ENCODE measurements around the gene HTR7. TPM values are rescaled to one million over a fixed set of nuclear protein-coding genes. Genes with fewer than 3 reads are reported as not detected.
A peak's percentile ranks its signal among the peaks of the same experiment; 100 is the strongest.

The HTR7 gene
- total and polyA plus RNA-seq, 9 of the 15 experiments (the other 6 are each of a cell fraction or from before 2014, with no cell fraction given): 0.07 to 0.33 (median 0.18) TPM

DNA sequence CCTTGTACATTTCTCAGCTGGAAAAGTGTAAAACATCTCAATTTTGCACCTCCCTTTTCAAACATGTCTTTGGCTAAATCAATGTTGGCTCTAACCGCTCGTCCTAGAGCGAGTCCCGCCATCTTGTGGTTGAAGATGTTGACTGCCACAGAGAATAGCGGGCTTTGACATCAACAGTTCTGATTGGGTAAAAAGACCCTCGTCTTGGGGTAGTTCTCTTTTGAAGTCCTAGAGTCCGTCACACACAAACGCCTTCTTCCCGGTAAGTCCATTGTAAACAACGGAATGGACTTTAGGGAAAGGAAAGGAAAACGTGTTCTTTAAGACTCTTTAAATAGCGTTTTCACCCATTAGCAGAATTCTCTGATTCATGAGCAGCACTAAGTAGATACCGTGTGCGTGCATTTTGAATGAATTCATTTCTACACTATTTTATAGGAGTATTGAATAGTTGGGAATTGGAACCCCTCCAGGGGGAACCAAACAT, 13.5 kb upstream of the HTR7 start (continued):
- TF ChIP-seq, protein P1, sequence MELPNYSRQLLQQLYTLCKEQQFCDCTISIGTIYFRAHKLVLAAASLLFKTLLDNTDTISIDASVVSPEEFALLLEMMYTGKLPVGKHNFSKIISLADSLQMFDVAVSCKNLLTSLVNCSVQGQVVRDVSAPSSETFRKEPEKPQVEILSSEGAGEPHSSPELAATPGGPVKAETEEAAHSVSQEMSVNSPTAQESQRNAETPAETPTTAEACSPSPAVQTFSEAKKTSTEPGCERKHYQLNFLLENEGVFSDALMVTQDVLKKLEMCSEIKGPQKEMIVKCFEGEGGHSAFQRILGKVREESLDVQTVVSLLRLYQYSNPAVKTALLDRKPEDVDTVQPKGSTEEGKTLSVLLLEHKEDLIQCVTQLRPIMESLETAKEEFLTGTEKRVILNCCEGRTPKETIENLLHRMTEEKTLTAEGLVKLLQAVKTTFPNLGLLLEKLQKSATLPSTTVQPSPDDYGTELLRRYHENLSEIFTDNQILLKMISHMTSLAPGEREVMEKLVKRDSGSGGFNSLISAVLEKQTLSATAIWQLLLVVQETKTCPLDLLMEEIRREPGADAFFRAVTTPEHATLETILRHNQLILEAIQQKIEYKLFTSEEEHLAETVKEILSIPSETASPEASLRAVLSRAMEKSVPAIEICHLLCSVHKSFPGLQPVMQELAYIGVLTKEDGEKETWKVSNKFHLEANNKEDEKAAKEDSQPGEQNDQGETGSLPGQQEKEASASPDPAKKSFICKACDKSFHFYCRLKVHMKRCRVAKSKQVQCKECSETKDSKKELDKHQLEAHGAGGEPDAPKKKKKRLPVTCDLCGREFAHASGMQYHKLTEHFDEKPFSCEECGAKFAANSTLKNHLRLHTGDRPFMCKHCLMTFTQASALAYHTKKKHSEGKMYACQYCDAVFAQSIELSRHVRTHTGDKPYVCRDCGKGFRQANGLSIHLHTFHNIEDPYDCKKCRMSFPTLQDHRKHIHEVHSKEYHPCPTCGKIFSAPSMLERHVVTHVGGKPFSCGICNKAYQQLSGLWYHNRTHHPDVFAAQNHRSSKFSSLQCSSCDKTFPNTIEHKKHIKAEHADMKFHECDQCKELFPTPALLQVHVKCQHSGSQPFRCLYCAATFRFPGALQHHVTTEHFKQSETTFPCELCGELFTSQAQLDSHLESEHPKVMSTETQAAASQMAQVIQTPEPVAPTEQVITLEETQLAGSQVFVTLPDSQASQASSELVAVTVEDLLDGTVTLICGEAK (IDR thresholded peaks at IDR 0.05): 0 out of 2 replicates have a peak, but pooled peaks have one; percentile 23
- TF ChIP-seq, protein P1 (CRISPR knock-in tag; IDR thresholded peaks at IDR 0.05): no peak
- no peak for TF ChIP-seq RHOXF2B (CRISPR knock-in tag; conservative IDR thresholded peaks at IDR 0.05)
- no peak for TF ChIP-seq NFATC3 (IDR thresholded peaks at IDR 0.05)
- no peak for TF ChIP-seq BHLHE40 (IDR thresholded peaks at IDR 0.05; ENCODE audit: low read length)
- TF ChIP-seq, protein P2, sequence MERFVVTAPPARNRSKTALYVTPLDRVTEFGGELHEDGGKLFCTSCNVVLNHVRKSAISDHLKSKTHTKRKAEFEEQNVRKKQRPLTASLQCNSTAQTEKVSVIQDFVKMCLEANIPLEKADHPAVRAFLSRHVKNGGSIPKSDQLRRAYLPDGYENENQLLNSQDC (CRISPR knock-in tag; IDR thresholded peaks at IDR 0.05): no peak
- TF ChIP-seq CSDE1 (IDR thresholded peaks at IDR 0.05): no peak
- TF ChIP-seq NCOA1 (IDR thresholded peaks at IDR 0.05; ENCODE audit: low read depth): no peak
- TF ChIP-seq, protein P3, sequence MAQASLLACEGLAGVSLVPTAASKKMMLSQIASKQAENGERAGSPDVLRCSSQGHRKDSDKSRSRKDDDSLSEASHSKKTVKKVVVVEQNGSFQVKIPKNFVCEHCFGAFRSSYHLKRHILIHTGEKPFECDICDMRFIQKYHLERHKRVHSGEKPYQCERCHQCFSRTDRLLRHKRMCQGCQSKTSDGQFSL (CRISPR knock-in tag; IDR thresholded peaks at IDR 0.05): no peak
- TF ChIP-seq, protein P3 (tag; IDR thresholded peaks at IDR 0.05): no peak
- TF ChIP-seq, protein P4, sequence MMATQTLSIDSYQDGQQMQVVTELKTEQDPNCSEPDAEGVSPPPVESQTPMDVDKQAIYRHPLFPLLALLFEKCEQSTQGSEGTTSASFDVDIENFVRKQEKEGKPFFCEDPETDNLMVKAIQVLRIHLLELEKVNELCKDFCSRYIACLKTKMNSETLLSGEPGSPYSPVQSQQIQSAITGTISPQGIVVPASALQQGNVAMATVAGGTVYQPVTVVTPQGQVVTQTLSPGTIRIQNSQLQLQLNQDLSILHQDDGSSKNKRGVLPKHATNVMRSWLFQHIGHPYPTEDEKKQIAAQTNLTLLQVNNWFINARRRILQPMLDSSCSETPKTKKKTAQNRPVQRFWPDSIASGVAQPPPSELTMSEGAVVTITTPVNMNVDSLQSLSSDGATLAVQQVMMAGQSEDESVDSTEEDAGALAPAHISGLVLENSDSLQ (IDR thresholded peaks at IDR 0.05): peak; percentile 27; the same call in 1 of the 2 replicates
- TF ChIP-seq CREM (IDR thresholded peaks at IDR 0.05; ENCODE audit: low read depth): peak; percentile 12; the same call in 1 of the 2 replicates
- TF ChIP-seq NFRKB (IDR thresholded peaks at IDR 0.05; ENCODE audit: low read depth): no peak
- TF ChIP-seq RBM39 (optimal IDR thresholded peaks at IDR 0.05; ENCODE audit: low read depth, low read length): no peak
- TF ChIP-seq, protein P5, sequence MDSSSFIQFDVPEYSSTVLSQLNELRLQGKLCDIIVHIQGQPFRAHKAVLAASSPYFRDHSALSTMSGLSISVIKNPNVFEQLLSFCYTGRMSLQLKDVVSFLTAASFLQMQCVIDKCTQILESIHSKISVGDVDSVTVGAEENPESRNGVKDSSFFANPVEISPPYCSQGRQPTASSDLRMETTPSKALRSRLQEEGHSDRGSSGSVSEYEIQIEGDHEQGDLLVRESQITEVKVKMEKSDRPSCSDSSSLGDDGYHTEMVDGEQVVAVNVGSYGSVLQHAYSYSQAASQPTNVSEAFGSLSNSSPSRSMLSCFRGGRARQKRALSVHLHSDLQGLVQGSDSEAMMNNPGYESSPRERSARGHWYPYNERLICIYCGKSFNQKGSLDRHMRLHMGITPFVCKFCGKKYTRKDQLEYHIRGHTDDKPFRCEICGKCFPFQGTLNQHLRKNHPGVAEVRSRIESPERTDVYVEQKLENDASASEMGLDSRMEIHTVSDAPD (CRISPR knock-in tag; IDR thresholded peaks at IDR 0.05): no peak
- no peak for TF ChIP-seq PHF21A (IDR thresholded peaks at IDR 0.05; ENCODE audit: borderline replicate concordance, low read depth)

Measured in K562 (cell line).